ENCODE results near the gene MICALL1.

MICALL1 gene

GRCh38 chr22:37905534-37906363 lies at the start of gene MICALL1:
MICALL1 (plus strand) TSS chr22:37906297; CDS start chr22:37906423, 126 bp downstream.
- H3K27me3 Mint-ChIP-seq, result no peaks in the 10 kb centered on the region
- H3K4me1 Mint-ChIP-seq (ENCODE audit: low read depth), result peaks cover 24% of the 10 kb centered on the region
- no peaks in the 10 kb centered on the region for H3K9me3 Mint-ChIP-seq
- H3K4me3 Mint-ChIP-seq, result peak within 1 kb of the TSS; percentile 74
- H3K36me3 Mint-ChIP-seq (ENCODE audit: low read depth), result no peaks in the 10 kb centered on the region
- peak within 1 kb of the TSS; percentile 77 for H3K27ac Mint-ChIP-seq

- Mint-ChIP-seq H3K27ac (no peak overlapping the region), H3K4me3 (no peak overlapping the region), H3K4me1 (ENCODE audit: low read depth) (peaks cover 12% of the 10 kb centered on the region), H3K36me3 (ENCODE audit: low read depth) (peaks cover 77% of the 10 kb centered on the region), H3K27me3 (no peaks in the 10 kb centered on the region), H3K9me3 (no peaks in the 10 kb centered on the region)
Observed at GRCh38 chr22:37860796-37861421, 45.2 kb upstream of the MICALL1 start.

- peaks cover 80% of the 10 kb centered on the region for H3K36me3 Mint-ChIP-seq (ENCODE audit: low read depth)
- no peak overlapping the region for H3K27ac Mint-ChIP-seq
- H3K27me3 Mint-ChIP-seq, result no peaks in the 10 kb centered on the region
Observed at GRCh38 chr22:37862570-37863325, 43.3 kb upstream of the MICALL1 start.

GRCh38 chr22:37865510-37865909 lies 40.6 kb upstream of the MICALL1 start:
- no peak overlapping the region for H3K27ac Mint-ChIP-seq
- no peaks in the 10 kb centered on the region for H3K27me3 Mint-ChIP-seq
- H3K36me3 Mint-ChIP-seq (ENCODE audit: low read depth), result peaks cover 75% of the 10 kb centered on the region
- no peak overlapping the region for H3K4me3 Mint-ChIP-seq
- H3K4me1 Mint-ChIP-seq (ENCODE audit: low read depth), result peaks cover 12% of the 10 kb centered on the region
- H3K9me3 Mint-ChIP-seq, result no peaks in the 10 kb centered on the region

More at GRCh38 chr22:37862570-37863325, 43.3 kb upstream of the MICALL1 start:
- Mint-ChIP-seq H3K9me3 (no peaks in the 10 kb centered on the region), H3K4me1 (ENCODE audit: low read depth) (peaks cover 12% of the 10 kb centered on the region), H3K4me3 (no peak overlapping the region)

- no peak overlapping the region for H3K4me3 Mint-ChIP-seq
- no peaks in the 10 kb centered on the region for H3K4me1 Mint-ChIP-seq (ENCODE audit: low read depth)
- H3K27ac Mint-ChIP-seq, result no peak overlapping the region
- no peaks in the 10 kb centered on the region for H3K27me3 Mint-ChIP-seq
- no peaks in the 10 kb centered on the region for H3K9me3 Mint-ChIP-seq
- H3K36me3 Mint-ChIP-seq (ENCODE audit: low read depth), result peaks cover 68% of the 10 kb centered on the region
Observed at GRCh38 chr22:37870273-37870672, 35.8 kb upstream of the MICALL1 start.

- H3K9me3 Mint-ChIP-seq, result no peaks in the 10 kb centered on the region
- no peak overlapping the region for H3K27ac Mint-ChIP-seq
- H3K36me3 Mint-ChIP-seq (ENCODE audit: low read depth), result peaks cover 57% of the 10 kb centered on the region
Observed at GRCh38 chr22:37880668-37881440, 25.2 kb upstream of the MICALL1 start.

GRCh38 chr22:37884420-37884819 lies 21.7 kb upstream of the MICALL1 start:
- Mint-ChIP-seq H3K27me3 (no peaks in the 10 kb centered on the region), H3K4me3 (no peak overlapping the region), H3K4me1 (ENCODE audit: low read depth) (no peaks in the 10 kb centered on the region), H3K27ac (no peak overlapping the region), H3K36me3 (ENCODE audit: low read depth) (peaks cover 53% of the 10 kb centered on the region), H3K9me3 (no peaks in the 10 kb centered on the region)

More at GRCh38 chr22:37880668-37881440, 25.2 kb upstream of the MICALL1 start:
- Mint-ChIP-seq H3K27me3 (no peaks in the 10 kb centered on the region), H3K4me3 (no peak overlapping the region), H3K4me1 (ENCODE audit: low read depth) (no peaks in the 10 kb centered on the region)

GRCh38 chr22:37887584-37888378 lies 18.3 kb upstream of the MICALL1 start:
- Mint-ChIP-seq H3K36me3 (ENCODE audit: low read depth) (peaks cover 57% of the 10 kb centered on the region), H3K9me3 (no peaks in the 10 kb centered on the region), H3K4me1 (ENCODE audit: low read depth) (no peaks in the 10 kb centered on the region), H3K27me3 (no peaks in the 10 kb centered on the region), H3K27ac (no peak overlapping the region), H3K4me3 (no peak overlapping the region)

- peaks cover 24% of the 10 kb centered on the region for H3K4me1 Mint-ChIP-seq (ENCODE audit: low read depth)
- no peak overlapping the region for H3K4me3 Mint-ChIP-seq
- no peaks in the 10 kb centered on the region for H3K27me3 Mint-ChIP-seq
- H3K27ac Mint-ChIP-seq, result peak overlapping the region; percentile 4
- peaks cover 39% of the 10 kb centered on the region for H3K36me3 Mint-ChIP-seq (ENCODE audit: low read depth)
- H3K9me3 Mint-ChIP-seq, result no peaks in the 10 kb centered on the region
Observed at GRCh38 chr22:37891926-37892325, 14.2 kb upstream of the MICALL1 start.

GRCh38 chr22:37892566-37893335 lies 13.3 kb upstream of the MICALL1 start:
- no peak overlapping the region for H3K4me3 Mint-ChIP-seq
- H3K27ac Mint-ChIP-seq, result no peak overlapping the region
- no peaks in the 10 kb centered on the region for H3K27me3 Mint-ChIP-seq
- peaks cover 34% of the 10 kb centered on the region for H3K36me3 Mint-ChIP-seq (ENCODE audit: low read depth)
- peaks cover 25% of the 10 kb centered on the region for H3K4me1 Mint-ChIP-seq (ENCODE audit: low read depth)
- H3K9me3 Mint-ChIP-seq, result no peaks in the 10 kb centered on the region

GRCh38 chr22:37893583-37893983 lies 12.5 kb upstream of the MICALL1 start:
- H3K27ac Mint-ChIP-seq, result no peak overlapping the region
- peaks cover 25% of the 10 kb centered on the region for H3K4me1 Mint-ChIP-seq (ENCODE audit: low read depth)
- no peak overlapping the region for H3K4me3 Mint-ChIP-seq
- no peaks in the 10 kb centered on the region for H3K9me3 Mint-ChIP-seq
- H3K27me3 Mint-ChIP-seq, result no peaks in the 10 kb centered on the region
- H3K36me3 Mint-ChIP-seq (ENCODE audit: low read depth), result peaks cover 26% of the 10 kb centered on the region

GRCh38 chr22:37894939-37895670 lies 11.0 kb upstream of the MICALL1 start:
- peak overlapping the region; percentile 52 for H3K27ac Mint-ChIP-seq
- peaks cover 17% of the 10 kb centered on the region for H3K36me3 Mint-ChIP-seq (ENCODE audit: low read depth)
- peaks cover 25% of the 10 kb centered on the region for H3K4me1 Mint-ChIP-seq (ENCODE audit: low read depth)
- H3K27me3 Mint-ChIP-seq, result no peaks in the 10 kb centered on the region
- no peaks in the 10 kb centered on the region for H3K9me3 Mint-ChIP-seq
- no peak overlapping the region for H3K4me3 Mint-ChIP-seq

- no peaks in the 10 kb centered on the region for H3K27me3 Mint-ChIP-seq
- no peak overlapping the region for H3K4me3 Mint-ChIP-seq
- peak overlapping the region; percentile 74 for H3K27ac Mint-ChIP-seq
- H3K36me3 Mint-ChIP-seq (ENCODE audit: low read depth), result peaks cover 15% of the 10 kb centered on the region
- no peaks in the 10 kb centered on the region for H3K9me3 Mint-ChIP-seq
- peaks cover 25% of the 10 kb centered on the region for H3K4me1 Mint-ChIP-seq (ENCODE audit: low read depth)
Observed at GRCh38 chr22:37896181-37896592, 9.9 kb upstream of the MICALL1 start.
